Measurements from ENCODE around the gene ENPP6.

The ENPP6 gene

GRCh38 chr4:184122631-184123408 lies 94.9 kb downstream of the ENPP6 start:
- Histone ChIP-seq H3K27ac (ENCODE audit: low read depth, low read length, severe bottlenecking) (no peak overlapping the region), H3K9me3 (ENCODE audit: control insufficient read depth, low read length) (no peaks in the 10 kb centered on the region), H3K36me3 (ENCODE audit: control insufficient read depth, insufficient read depth, low read length) (no peaks in the 10 kb centered on the region), H3K4me1 (ENCODE audit: control insufficient read depth, insufficient read depth, low read length, poor library complexity, severe bottlenecking) (no peaks in the 10 kb centered on the region), H3K4me3 (ENCODE audit: extremely low read depth, insufficient read depth, low read length, poor library complexity, severe bottlenecking) (no peak overlapping the region)
- WGBS, 2 experiments (ENCODE audit: insufficient coverage in 2 of 2), result 92 to 93% methylated on average over 11 to 12 of the region's 13 CpGs

DNA sequence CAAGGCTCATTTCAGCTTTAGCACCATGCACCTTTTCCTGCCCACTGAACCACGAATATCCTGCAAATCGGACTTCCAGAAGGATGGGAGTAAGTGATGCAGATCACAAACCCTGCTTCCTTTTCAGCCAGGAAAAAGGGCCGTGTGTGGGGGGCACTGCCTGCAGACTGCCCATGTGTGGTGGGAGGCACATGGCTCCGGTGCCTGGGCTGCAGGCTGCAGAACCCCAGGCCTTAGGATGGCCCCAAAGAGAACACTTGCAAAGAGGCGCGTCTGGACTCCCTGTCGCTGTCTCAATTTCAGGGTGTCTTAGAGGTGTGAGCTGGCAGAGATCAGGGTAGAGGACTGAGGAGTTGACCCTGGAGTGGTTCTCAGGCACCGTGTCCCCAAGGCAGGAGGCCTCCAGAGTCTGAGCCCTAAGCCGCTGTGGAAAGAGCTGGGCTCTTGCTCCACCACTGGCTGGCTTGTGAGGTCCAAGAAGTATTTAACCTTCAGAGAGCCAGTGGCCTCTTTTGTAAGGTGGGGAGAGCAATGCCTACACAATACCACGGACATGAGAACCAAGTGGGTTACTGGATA lies 97.0 kb downstream of the ENPP6 start:
- Histone ChIP-seq H3K36me3 (ENCODE audit: control insufficient read depth, insufficient read depth, low read length) (no peaks in the 10 kb centered on the region), H3K4me3 (ENCODE audit: extremely low read depth, insufficient read depth, low read length, poor library complexity, severe bottlenecking) (no peak overlapping the region), H3K9me3 (ENCODE audit: control insufficient read depth, low read length) (no peaks in the 10 kb centered on the region), H3K4me1 (ENCODE audit: control insufficient read depth, insufficient read depth, low read length, poor library complexity, severe bottlenecking) (no peaks in the 10 kb centered on the region), H3K27ac (ENCODE audit: low read depth, low read length, severe bottlenecking) (no peak overlapping the region)
- 78 to 88% methylated on average over 5 to 9 of the region's 10 CpGs for WGBS, 2 experiments (ENCODE audit: insufficient coverage in 2 of 2)

DNA sequence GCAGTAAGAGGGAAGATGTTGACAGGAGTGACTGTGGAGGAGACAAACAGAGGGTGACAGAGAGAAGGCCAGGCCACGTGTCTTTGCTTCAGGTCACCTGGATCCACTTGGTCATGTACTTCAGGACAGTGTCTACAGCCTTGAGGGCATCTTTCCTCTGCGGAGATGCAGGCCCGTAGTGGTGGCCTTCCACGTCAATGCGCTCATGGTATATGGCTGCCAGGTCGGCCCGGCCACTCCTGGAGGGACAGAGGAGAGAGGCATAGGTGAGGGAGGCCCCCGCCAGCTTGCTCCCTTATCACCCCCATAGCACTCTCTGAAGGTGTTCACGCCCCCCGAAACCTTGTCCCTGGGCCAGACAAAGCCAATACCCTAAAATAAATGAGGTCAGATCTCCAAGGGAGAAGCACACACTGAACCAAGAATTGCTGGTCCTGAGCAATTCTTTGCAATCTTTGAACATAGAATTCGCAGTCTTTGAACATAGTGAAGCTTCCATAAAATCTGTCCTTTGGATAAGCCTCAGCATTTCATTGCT lies 99.9 kb downstream of the ENPP6 start:
- Histone ChIP-seq H3K27ac (ENCODE audit: low read depth, low read length, severe bottlenecking) (no peak overlapping the region), H3K4me1 (ENCODE audit: control insufficient read depth, insufficient read depth, low read length, poor library complexity, severe bottlenecking) (no peaks in the 10 kb centered on the region), H3K36me3 (ENCODE audit: control insufficient read depth, insufficient read depth, low read length) (no peaks in the 10 kb centered on the region), H3K4me3 (ENCODE audit: extremely low read depth, insufficient read depth, low read length, poor library complexity, severe bottlenecking) (no peak overlapping the region), H3K9me3 (ENCODE audit: control insufficient read depth, low read length) (no peaks in the 10 kb centered on the region)
- 92 to 100% methylated on average over 2 to 8 of the region's 11 CpGs for WGBS, 2 experiments (ENCODE audit: insufficient coverage in 2 of 2)

GRCh38 chr4:184115399-184115798 lies 102.3 kb downstream of the ENPP6 start:
- H3K27ac ChIP-seq (ENCODE audit: low read depth, low read length, severe bottlenecking), result no peak overlapping the region

DNA sequence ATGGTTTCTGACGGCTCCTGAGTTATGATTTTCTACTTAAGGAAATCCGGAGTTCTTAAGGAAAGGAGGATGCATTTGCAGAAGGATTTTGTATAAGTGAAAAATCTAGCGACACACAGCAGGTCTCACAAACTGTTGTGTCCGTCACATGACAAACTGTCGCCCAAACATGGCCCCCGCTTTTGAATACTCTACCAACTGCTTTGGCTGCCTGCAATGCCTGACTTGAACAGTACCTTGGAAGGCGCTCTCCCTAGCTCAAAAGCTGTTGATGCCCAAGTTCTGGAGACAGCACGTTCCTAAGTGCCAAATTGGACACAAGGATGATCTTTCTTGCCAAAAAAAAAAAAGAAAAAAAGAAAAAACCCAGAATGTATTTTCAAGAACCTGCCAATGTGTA lies 103.2 kb downstream of the ENPP6 start:
- no peak overlapping the region for H3K4me3 ChIP-seq (ENCODE audit: extremely low read depth, insufficient read depth, low read length, poor library complexity, severe bottlenecking)
- H3K4me1 ChIP-seq (ENCODE audit: control insufficient read depth, insufficient read depth, low read length, poor library complexity, severe bottlenecking), result no peaks in the 10 kb centered on the region
- WGBS, 2 experiments (ENCODE audit: insufficient coverage in 2 of 2), result 84 to 90% methylated on average over 8 of the region's 8 CpGs
- H3K9me3 ChIP-seq (ENCODE audit: control insufficient read depth, low read length), result no peaks in the 10 kb centered on the region
- H3K27ac ChIP-seq (ENCODE audit: low read depth, low read length, severe bottlenecking), result no peak overlapping the region
- H3K36me3 ChIP-seq (ENCODE audit: control insufficient read depth, insufficient read depth, low read length), result no peaks in the 10 kb centered on the region

More at GRCh38 chr4:184115399-184115798, 102.3 kb downstream of the ENPP6 start:
- H3K9me3 ChIP-seq (ENCODE audit: control insufficient read depth, low read length), result no peaks in the 10 kb centered on the region
- WGBS, 2 experiments (ENCODE audit: insufficient coverage in 2 of 2), result 84 to 90% methylated on average over 4 of the region's 4 CpGs
- H3K36me3 ChIP-seq (ENCODE audit: control insufficient read depth, insufficient read depth, low read length), result no peaks in the 10 kb centered on the region
- H3K4me3 ChIP-seq (ENCODE audit: extremely low read depth, insufficient read depth, low read length, poor library complexity, severe bottlenecking), result no peak overlapping the region
- no peaks in the 10 kb centered on the region for H3K4me1 ChIP-seq (ENCODE audit: control insufficient read depth, insufficient read depth, low read length, poor library complexity, severe bottlenecking)

- H3K4me1 ChIP-seq (ENCODE audit: control insufficient read depth, insufficient read depth, low read length, poor library complexity, severe bottlenecking), result no peaks in the 10 kb centered on the region
- WGBS, 2 experiments (ENCODE audit: insufficient coverage in 2 of 2), result 87 to 89% methylated on average over 9 to 10 of the region's 13 CpGs
- no peaks in the 10 kb centered on the region for H3K9me3 ChIP-seq (ENCODE audit: control insufficient read depth, low read length)
- no peak overlapping the region for H3K4me3 ChIP-seq (ENCODE audit: extremely low read depth, insufficient read depth, low read length, poor library complexity, severe bottlenecking)
- no peaks in the 10 kb centered on the region for H3K36me3 ChIP-seq (ENCODE audit: control insufficient read depth, insufficient read depth, low read length)
- no peak overlapping the region for H3K27ac ChIP-seq (ENCODE audit: low read depth, low read length, severe bottlenecking)
Measured at GRCh38 chr4:184112006-184112550, 105.6 kb downstream of the ENPP6 start.

DNA sequence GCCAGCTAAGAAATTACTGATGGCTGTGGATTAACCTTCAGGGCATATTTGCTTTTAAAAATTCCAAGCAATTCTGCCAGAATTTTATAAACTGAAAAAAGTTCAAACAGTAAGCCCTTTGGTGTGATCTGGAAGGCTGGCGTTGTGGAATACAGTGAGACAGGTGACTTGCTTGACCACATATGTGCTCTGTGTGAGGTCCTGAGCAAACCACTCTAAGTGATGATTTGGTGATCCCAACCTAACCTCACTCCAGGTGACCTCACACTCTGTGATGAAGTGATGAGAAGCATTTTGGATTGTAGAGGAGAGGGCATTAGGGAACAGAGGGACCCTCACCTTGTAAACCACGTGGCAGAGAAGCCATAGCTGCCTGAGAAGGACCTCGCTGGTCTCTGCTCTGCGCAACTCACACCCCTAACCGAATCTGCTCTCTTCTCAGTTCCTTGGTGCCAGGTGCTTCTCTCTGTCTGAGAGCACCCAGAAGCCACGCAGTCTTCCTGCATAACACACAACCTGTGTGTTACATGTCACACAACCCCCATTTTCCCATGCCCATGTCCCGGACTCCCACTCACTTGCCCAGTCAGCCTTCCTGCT lies 106.3 kb downstream of the ENPP6 start:
- H3K9me3 ChIP-seq (ENCODE audit: control insufficient read depth, low read length), result no peaks in the 10 kb centered on the region
- H3K36me3 ChIP-seq (ENCODE audit: control insufficient read depth, insufficient read depth, low read length), result no peaks in the 10 kb centered on the region
- H3K4me1 ChIP-seq (ENCODE audit: control insufficient read depth, insufficient read depth, low read length, poor library complexity, severe bottlenecking), result no peaks in the 10 kb centered on the region
- no peak overlapping the region for H3K4me3 ChIP-seq (ENCODE audit: extremely low read depth, insufficient read depth, low read length, poor library complexity, severe bottlenecking)
- 84 to 90% methylated on average over 6 to 7 of the region's 7 CpGs for WGBS, 2 experiments (ENCODE audit: insufficient coverage in 2 of 2)
- no peak overlapping the region for H3K27ac ChIP-seq (ENCODE audit: low read depth, low read length, severe bottlenecking)

DNA sequence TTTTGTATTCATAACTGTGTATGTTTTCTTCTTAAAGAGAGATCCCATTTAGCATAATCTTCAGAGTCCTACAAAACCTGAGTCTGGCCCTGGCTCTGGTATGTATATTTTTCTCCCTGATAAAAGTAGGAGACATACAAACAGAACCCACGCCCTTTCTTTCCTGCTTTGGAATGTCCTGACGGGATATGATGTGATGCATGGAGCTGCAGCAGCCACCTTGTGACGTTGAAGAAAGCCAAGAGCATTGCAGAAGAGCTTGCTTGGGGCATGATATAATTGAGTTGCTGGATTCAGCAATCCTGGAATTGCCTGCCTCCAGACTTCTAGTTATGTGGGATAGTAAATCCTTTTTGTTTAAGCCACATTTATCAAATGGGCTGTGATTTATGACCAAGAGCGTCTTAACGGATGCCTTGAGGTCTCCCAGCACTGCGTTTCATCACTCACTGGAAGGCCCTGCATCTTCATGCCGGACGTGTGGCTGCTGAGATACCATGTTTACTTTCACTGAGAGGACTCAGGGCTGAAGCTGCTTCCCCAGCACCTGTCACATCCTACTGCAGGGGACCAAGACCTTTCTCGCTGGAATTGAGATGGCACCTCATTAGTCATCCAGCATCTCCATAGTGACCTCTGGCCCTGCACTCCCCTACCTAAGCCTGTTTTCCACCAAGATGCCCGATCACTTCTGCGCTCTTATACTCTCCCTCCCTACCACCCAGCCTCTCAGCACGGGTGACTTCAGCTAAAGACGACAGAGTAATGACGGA lies 107.0 kb downstream of the ENPP6 start:
- no peaks in the 10 kb centered on the region for H3K9me3 ChIP-seq (ENCODE audit: control insufficient read depth, low read length)
- no peak overlapping the region for H3K27ac ChIP-seq (ENCODE audit: low read depth, low read length, severe bottlenecking)
- no peak overlapping the region for H3K4me3 ChIP-seq (ENCODE audit: extremely low read depth, insufficient read depth, low read length, poor library complexity, severe bottlenecking)
- no peaks in the 10 kb centered on the region for H3K36me3 ChIP-seq (ENCODE audit: control insufficient read depth, insufficient read depth, low read length)
- H3K4me1 ChIP-seq (ENCODE audit: control insufficient read depth, insufficient read depth, low read length, poor library complexity, severe bottlenecking), result no peaks in the 10 kb centered on the region
- 90 to 92% methylated on average over 6 to 11 of the region's 14 CpGs for WGBS, 2 experiments (ENCODE audit: insufficient coverage in 2 of 2)

GRCh38 chr4:184108006-184108501 lies 109.6 kb downstream of the ENPP6 start:
- 84 to 98% methylated on average over 7 to 8 of the region's 10 CpGs for WGBS, 2 experiments (ENCODE audit: insufficient coverage in 2 of 2)
- H3K36me3 ChIP-seq (ENCODE audit: control insufficient read depth, insufficient read depth, low read length), result no peaks in the 10 kb centered on the region
- no peak overlapping the region for H3K4me3 ChIP-seq (ENCODE audit: extremely low read depth, insufficient read depth, low read length, poor library complexity, severe bottlenecking)
- H3K4me1 ChIP-seq (ENCODE audit: control insufficient read depth, insufficient read depth, low read length, poor library complexity, severe bottlenecking), result no peaks in the 10 kb centered on the region
- no peaks in the 10 kb centered on the region for H3K9me3 ChIP-seq (ENCODE audit: control insufficient read depth, low read length)
- H3K27ac ChIP-seq (ENCODE audit: low read depth, low read length, severe bottlenecking), result no peak overlapping the region

All from mesodermal cell (in vitro differentiated cells).